Activated naive CD4-positive, alpha-beta T cell treated with anti-CD3 and anti-CD28 coated beads, Interleukin-2, amount 50 U/mL, for 16 hours (primary cell): ENCODE measurements around the gene OR52E4.

Source experiments
- DNase-seq: peaks from one replicate; pipeline ENCODE4 v3.0.0-alpha.2; 2020

OR52E4 gene

GRCh38 chr11:5880329-5880728, at the start of gene OR52E4:
OR52E4 (plus strand) TSS chr11:5880629; CDS start chr11:5884293, 3,664 bp downstream.
- DNase-seq: no peak

- DNase-seq: no peak
These were observed 49.1 kb upstream of the OR52E4 start for GRCh38 chr11:5831196-5831829.

GRCh38 chr11:5833446-5833845, 47.0 kb upstream of the OR52E4 start:
- DNase-seq: no peak

- no peak for DNase-seq
These were observed 42.7 kb upstream of the OR52E4 start for GRCh38 chr11:5837695-5838094.

GRCh38 chr11:5841797-5842196, 38.6 kb upstream of the OR52E4 start, which contains the start of gene OR52E6:
OR52E6 (minus strand) TSS chr11:5841897; CDS start chr11:5841897, 0 bp downstream.
- no peak for DNase-seq

GRCh38 chr11:5846701-5847100, 33.7 kb upstream of the OR52E4 start:
- DNase-seq: no peak

GRCh38 chr11:5847711-5848110, 32.7 kb upstream of the OR52E4 start:
- no peak for DNase-seq

GRCh38 chr11:5851002-5851401, 29.4 kb upstream of the OR52E4 start:
- DNase-seq: no peak

- no peak for DNase-seq
These were observed 22.8 kb upstream of the OR52E4 start, which contains the start of gene OR52E8 for GRCh38 chr11:5857590-5857989. OR52E8 (minus strand) TSS chr11:5857690; CDS start chr11:5857690, 0 bp downstream.

GRCh38 chr11:5865826-5866225, 14.6 kb upstream of the OR52E4 start:
- DNase-seq: no peak

- no peak for DNase-seq
These were observed 1.9 kb upstream of the OR52E4 start for GRCh38 chr11:5878564-5878963.

- DNase-seq: no peak
These were observed 1.3 kb downstream of the OR52E4 start for GRCh38 chr11:5881756-5882155.

GRCh38 chr11:5887172-5887571, 6.7 kb downstream of the OR52E4 start:
- DNase-seq: no peak

- DNase-seq: no peak
These were observed 7.2 kb downstream of the OR52E4 start for GRCh38 chr11:5887661-5888060.

GRCh38 chr11:5891216-5891800, 10.9 kb downstream of the OR52E4 start:
- DNase-seq: no peak

GRCh38 chr11:5892908-5893307, 12.5 kb downstream of the OR52E4 start, which contains the start of gene OR52E5:
OR52E5 (plus strand) TSS chr11:5893208; CDS start chr11:5900777, 7,569 bp downstream.
- DNase-seq: no peak

- DNase-seq: no peak
These were observed 19.1 kb downstream of the OR52E4 start for GRCh38 chr11:5899534-5899933.

- no peak for DNase-seq
These were observed 30.1 kb downstream of the OR52E4 start for GRCh38 chr11:5910540-5910939.

- no peak for DNase-seq
These were observed 42.5 kb downstream of the OR52E4 start for GRCh38 chr11:5922749-5923426.

- no peak for DNase-seq
These were observed 43.0 kb downstream of the OR52E4 start for GRCh38 chr11:5923427-5923776.

GRCh38 chr11:5923794-5924193, 43.4 kb downstream of the OR52E4 start:
- no peak for DNase-seq

GRCh38 chr11:5928271-5928670, 47.8 kb downstream of the OR52E4 start:
- DNase-seq: no peak

- no peak for DNase-seq
These were observed 48.4 kb downstream of the OR52E4 start for GRCh38 chr11:5928811-5929210.
